SU-DHL-6 (cell line): ENCODE results near the gene PRKN.

ENCODE experiments used
- H2AFZ ChIP-seq: fragments of 200-600 bp; sonication (generic); 2 replicates; pipeline ENCODE4 v1.6.1; 2014; ENCODE audit warnings: low read depth, mild to moderate bottlenecking, moderate library complexity, mixed read lengths, antibody characterized with exemption, low read length; ENCODE audit not compliant: severe bottlenecking
- H3F3A ChIP-seq: fragments of 200-600 bp; shearing (Covaris generic); 2 replicates; pipeline ENCODE4 v1.6.0; 2016; ENCODE audit warnings: antibody characterized with exemption, mild to moderate bottlenecking; ENCODE audit not compliant: insufficient read depth
- H3K27ac ChIP-seq: fragments of 200-600 bp; sonication (generic); 2 replicates; pipeline ENCODE4 v1.5.1; 2016; ENCODE audit warnings: low read depth, mild to moderate bottlenecking, low read length, moderate library complexity, mixed read lengths
- H3K27me3 ChIP-seq: fragments of 200-600 bp; sonication (generic), shearing (Covaris generic); 2 replicates; pipeline ENCODE4 v1.6.0; 2014; ENCODE audit warnings: mild to moderate bottlenecking, low read length
- H3K36me3 ChIP-seq: fragments of 200-600 bp; sonication (generic); 2 replicates; pipeline ENCODE4 v1.6.1; 2014; ENCODE audit warnings: mild to moderate bottlenecking, low read length, mixed read lengths
- H3K4me2 ChIP-seq: fragments of 300-600, 200-600 bp; shearing (Covaris generic), sonication (generic); 2 replicates; pipeline ENCODE4 v1.6.0; 2014; ENCODE audit warnings: low read length, low read depth, mild to moderate bottlenecking; ENCODE audit not compliant: poor library complexity, severe bottlenecking
- H3K4me3 ChIP-seq: fragments of 200-600 bp; sonication (generic); 2 replicates; pipeline ENCODE4 v1.5.1; 2014; ENCODE audit warnings: antibody characterized with exemption, low read length, mild to moderate bottlenecking, mixed read lengths; ENCODE audit not compliant: insufficient read depth, poor library complexity, severe bottlenecking
- H3K79me2 ChIP-seq: fragments of 200-600 bp; sonication (generic); 2 replicates; pipeline ENCODE4 v1.6.1; 2014; ENCODE audit warnings: mild to moderate bottlenecking, low read length, moderate library complexity; ENCODE audit not compliant: insufficient read depth
- H3K9ac ChIP-seq: fragments of 200-600 bp; sonication (generic); 2 replicates; pipeline ENCODE4 v1.7.0; 2014; ENCODE audit warnings: mild to moderate bottlenecking, low read length
- H3K9me2 ChIP-seq: fragments of 200-600 bp; sonication (generic); replicated peaks from 2 replicates; pipeline ENCODE4 v1.6.1; 2014; ENCODE audit warnings: low read length; ENCODE audit not compliant: insufficient read depth
- H3K9me3 ChIP-seq: fragments of 200-600 bp; sonication (generic); 2 replicates; pipeline ENCODE4 v1.6.1; 2014; ENCODE audit warnings: low read length, mixed read lengths; ENCODE audit not compliant: insufficient read depth
- H4K20me1 ChIP-seq: fragments of 200-600 bp; sonication (generic); 2 replicates; pipeline ENCODE4 v1.6.1; 2014; ENCODE audit warnings: low read depth, mild to moderate bottlenecking, antibody characterized with exemption, low read length, moderate library complexity, mixed read lengths
- EZH2phosphoT487 ChIP-seq: fragments of 200-600 bp; sonication (generic), shearing (Covaris generic); conservative IDR thresholded peaks from 2 replicates; pipeline ENCODE4 v1.6.1; 2018; ENCODE audit warnings: mild to moderate bottlenecking, antibody characterized with exemption, low read length, moderate library complexity, mixed read lengths
- TF ChIP-seq, protein P1 (sequence below): fragments of 200-600 bp; sonication (generic); IDR thresholded peaks from one replicate; pipeline ENCODE4 v1.5.1; 2017; ENCODE audit warnings: antibody characterized with exemption, mild to moderate bottlenecking, low read length, moderate library complexity; ENCODE audit not compliant: insufficient read depth, poor library complexity, severe bottlenecking

PRKN gene

DNA sequence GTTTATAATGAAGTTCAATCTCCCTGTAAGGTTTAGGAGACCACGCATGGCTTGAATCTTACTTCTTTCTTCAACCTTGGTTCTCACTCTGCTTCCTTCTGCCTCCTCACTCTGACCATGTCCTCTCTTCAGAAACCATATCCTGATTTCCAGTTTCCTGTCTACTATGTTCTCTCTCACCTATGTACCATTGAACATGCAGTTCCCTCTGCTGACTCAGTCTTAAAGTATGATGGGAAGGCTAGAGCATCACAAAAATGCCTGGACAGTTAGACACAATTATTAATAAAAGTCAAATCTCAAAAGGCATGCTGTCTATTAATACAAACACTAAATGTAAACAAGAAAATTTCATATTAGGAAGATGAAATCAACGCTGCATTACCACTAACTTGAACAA is 151.6 kb downstream of the PRKN start:
- Histone ChIP-seq H3K9ac (no peak overlapping the region), H3K27me3 (no peaks in the 10 kb centered on the region), H3F3A (no peaks in the 10 kb centered on the region), H3K9me2 (no peaks in the 10 kb centered on the region), H3K4me2 (no peak overlapping the region), H3K9me3 (no peaks in the 10 kb centered on the region), H3K36me3 (no peaks in the 10 kb centered on the region), H4K20me1 (no peaks in the 10 kb centered on the region), H3K27ac (no peak overlapping the region), H3K4me3 (no peak overlapping the region), H3K79me2 (no peaks in the 10 kb centered on the region), H2AFZ (no peak overlapping the region)
- TF ChIP-seq, protein P1, sequence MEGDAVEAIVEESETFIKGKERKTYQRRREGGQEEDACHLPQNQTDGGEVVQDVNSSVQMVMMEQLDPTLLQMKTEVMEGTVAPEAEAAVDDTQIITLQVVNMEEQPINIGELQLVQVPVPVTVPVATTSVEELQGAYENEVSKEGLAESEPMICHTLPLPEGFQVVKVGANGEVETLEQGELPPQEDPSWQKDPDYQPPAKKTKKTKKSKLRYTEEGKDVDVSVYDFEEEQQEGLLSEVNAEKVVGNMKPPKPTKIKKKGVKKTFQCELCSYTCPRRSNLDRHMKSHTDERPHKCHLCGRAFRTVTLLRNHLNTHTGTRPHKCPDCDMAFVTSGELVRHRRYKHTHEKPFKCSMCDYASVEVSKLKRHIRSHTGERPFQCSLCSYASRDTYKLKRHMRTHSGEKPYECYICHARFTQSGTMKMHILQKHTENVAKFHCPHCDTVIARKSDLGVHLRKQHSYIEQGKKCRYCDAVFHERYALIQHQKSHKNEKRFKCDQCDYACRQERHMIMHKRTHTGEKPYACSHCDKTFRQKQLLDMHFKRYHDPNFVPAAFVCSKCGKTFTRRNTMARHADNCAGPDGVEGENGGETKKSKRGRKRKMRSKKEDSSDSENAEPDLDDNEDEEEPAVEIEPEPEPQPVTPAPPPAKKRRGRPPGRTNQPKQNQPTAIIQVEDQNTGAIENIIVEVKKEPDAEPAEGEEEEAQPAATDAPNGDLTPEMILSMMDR, result no peak
- TF ChIP-seq EZH2phosphoT487, result no peak

DNA sequence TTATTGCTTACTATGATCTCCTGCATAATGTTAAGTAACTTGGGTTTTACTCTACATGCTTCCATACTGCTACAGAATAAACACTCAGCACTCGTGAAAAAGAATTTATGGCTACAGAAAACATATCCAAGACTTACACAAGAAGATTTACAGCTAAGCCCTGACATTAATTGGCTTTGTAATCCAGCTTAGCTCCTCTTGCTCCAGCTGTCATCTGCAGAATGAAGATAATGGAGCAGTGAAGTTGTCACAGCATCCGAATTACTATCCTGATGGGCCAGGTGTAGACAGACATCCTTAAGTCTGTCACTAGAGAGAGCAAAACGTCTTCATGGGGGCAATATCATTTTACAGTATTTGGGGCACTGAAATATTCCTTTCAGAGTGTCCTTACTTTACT is 155.3 kb downstream of the PRKN start:
- Histone ChIP-seq H3K27ac (no peak overlapping the region), H3F3A (no peaks in the 10 kb centered on the region), H3K9me3 (no peaks in the 10 kb centered on the region), H4K20me1 (no peaks in the 10 kb centered on the region), H3K4me2 (no peak overlapping the region), H3K27me3 (no peaks in the 10 kb centered on the region), H3K79me2 (no peaks in the 10 kb centered on the region), H2AFZ (no peak overlapping the region), H3K9me2 (no peaks in the 10 kb centered on the region), H3K36me3 (no peaks in the 10 kb centered on the region), H3K4me3 (no peak overlapping the region), H3K9ac (no peak overlapping the region)
- TF ChIP-seq, protein P1, result no peak
- no peak for TF ChIP-seq EZH2phosphoT487

DNA sequence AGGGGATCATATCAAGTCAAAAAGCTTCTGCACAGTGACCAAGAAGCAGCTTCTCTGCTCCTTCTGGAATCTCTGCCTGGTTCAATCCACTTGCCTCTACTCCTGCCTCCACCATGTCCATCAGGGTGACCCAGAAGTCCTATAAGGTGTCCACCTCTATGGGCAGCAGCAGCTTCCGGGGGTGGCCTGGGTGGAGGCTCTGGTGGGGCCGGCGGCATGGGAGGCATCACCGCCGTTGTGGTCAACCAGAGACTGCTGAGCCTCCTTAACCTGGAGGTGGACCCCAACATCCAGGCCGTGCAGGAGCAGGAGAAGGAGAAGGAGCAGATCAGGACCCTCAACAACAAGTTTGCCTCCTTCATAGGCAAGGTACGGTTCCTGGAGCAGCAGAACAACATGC is 159.3 kb downstream of the PRKN start:
- H2AFZ ChIP-seq, result no peak overlapping the region
- H3F3A ChIP-seq, result no peaks in the 10 kb centered on the region
- no peaks in the 10 kb centered on the region for H3K9me2 ChIP-seq
- H3K27ac ChIP-seq, result no peak overlapping the region
- no peak overlapping the region for H3K4me3 ChIP-seq
- H4K20me1 ChIP-seq, result no peaks in the 10 kb centered on the region
- no peak for TF ChIP-seq EZH2phosphoT487
- TF ChIP-seq, protein P1, result no peak
- H3K9ac ChIP-seq, result no peak overlapping the region
- no peaks in the 10 kb centered on the region for H3K9me3 ChIP-seq
- no peaks in the 10 kb centered on the region for H3K36me3 ChIP-seq
- no peaks in the 10 kb centered on the region for H3K27me3 ChIP-seq
- H3K79me2 ChIP-seq, result no peaks in the 10 kb centered on the region
- H3K4me2 ChIP-seq, result no peak overlapping the region
